ENCODE results near the gene MDP1.
A peak's percentile ranks its signal among the peaks of the same experiment; 100 is the strongest.

The MDP1 gene

DNA sequence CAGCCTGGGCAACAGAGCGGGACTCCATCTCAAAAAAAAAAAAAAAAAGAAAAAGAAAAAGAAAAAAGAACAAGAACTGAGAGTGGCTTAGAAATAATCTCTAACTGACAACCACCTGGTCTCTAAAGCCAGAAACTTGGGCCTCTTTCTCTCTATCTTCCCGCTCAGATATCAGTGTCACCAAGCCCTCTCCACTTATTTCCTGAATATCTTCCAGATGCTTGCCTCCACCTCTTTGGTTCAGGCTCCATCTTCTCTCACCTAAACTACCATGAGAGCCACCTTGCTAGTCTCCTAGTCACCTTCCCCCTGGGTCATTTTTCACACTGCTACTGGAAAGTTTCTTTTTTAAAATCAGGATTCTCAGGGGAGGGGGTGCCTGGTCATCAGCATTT is 18.8 kb downstream of the MDP1 start:
- no peak for DNase-seq (ENCODE audit: low read depth)

DNA sequence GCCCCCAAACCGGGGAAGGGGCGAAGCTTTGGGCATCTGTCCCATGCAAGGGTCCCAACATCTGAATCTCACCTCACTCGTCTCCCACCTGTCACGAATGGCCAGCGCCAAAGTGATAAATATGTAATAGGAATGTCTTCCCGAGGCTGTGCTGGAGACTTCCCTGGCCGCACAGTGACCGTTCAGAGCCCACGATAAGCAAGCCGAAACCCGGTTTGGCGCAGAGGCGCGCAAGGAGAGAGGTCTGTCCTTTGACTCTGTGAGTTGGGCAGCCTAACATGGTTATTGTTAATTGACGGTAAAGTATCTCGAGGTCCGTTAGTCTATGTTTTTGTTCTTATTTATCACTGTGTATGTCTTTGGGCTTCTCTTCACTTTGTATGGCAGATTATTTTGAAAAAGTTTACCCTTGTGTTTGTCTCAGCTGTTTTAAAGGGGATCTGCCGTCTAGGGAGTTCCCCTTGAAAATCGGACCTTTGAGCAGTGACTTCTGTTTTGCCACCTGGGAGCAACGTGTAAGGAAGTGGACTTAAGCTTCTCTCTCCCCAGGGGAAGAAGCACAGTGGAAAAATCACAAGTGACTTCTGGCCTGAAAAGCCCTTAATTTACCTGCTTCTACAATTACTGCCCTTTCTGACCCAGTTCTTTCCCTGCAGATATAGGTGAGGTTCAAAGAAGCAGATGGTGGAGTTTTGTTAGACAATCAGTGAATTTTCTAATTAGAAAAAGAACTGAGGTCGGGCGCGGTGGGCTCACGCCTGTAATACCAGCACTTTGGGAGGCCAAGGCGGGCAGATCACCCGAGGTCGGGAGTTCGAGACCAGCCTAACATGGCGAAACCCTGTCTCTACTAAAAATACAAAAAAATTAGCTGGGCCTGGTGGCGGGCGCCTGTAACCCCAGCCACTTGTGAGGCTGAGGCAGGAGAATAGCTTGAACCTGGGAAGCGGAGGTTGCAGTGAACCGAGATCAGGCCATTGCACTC is 19.5 kb downstream of the MDP1 start:
- no peak for DNase-seq (ENCODE audit: low read depth)

DNA sequence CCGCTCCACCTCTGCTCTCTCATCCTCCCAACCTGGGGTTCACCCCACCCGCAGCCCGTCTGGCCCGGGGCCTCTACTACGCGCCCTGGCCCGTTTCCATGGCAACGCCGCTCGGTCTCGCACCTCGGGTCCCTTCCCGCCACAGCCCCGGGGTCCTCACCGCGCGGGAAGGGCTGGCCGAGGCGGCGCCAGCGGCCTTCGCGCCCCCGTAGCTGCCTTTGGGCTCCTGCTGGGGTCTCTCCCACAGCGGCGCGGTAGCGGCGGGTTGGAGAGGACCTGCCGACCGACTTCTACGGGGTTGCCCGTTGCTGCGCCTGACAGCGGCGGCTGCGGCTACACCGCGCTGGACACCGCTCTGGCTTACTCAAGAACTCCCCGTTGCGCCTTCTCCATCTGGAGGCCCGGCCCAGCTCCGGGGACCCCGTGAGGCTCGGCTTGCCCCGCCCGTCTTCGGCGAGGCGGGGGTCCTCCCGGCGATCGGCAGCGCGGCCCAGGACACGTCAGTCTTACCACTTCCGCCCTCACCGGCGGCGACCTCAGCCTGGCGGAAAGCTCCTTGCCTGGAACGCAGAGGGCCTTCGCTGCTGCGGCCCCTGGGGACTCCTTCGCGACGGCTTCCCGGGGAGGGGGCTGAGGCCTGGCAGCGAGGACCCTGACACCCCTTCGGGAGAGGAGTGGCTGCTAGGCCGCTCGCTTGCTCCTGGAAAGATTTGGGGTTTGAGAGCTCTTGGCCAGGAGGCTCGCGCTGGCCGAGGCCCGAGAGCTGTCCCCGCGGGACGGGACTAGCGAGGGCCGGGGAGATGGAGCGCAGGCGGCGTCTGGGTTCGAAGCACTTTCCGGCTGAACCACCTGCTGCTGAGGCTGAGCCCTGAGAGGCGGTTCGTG is 20.4 kb downstream of the MDP1 start, which contains the start of gene TM9SF1:
Gene TM9SF1 (minus strand): TSS at position 256 of the 885 bp plus-strand sequence. CDS start 422 bp downstream, outside the sequence.
- DNase-seq (ENCODE audit: low read depth): peak; percentile 75

DNA sequence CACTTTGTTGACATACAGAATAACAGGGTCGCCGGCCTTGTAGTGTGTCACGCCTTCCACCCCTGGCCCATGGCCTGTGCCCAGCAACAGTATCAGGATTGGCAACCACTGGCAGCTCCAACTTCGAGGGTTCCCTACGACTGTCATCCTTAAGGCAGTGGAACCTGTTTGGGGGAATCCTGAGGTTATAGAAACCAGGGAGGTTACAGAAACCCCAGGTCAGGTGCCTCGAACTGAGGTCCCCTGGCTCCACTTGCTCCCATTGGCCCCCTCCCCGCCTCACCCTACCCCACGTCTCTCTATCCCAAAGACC is 21.0 kb downstream of the MDP1 start:
- DNase-seq (ENCODE audit: low read depth): no peak

DNA sequence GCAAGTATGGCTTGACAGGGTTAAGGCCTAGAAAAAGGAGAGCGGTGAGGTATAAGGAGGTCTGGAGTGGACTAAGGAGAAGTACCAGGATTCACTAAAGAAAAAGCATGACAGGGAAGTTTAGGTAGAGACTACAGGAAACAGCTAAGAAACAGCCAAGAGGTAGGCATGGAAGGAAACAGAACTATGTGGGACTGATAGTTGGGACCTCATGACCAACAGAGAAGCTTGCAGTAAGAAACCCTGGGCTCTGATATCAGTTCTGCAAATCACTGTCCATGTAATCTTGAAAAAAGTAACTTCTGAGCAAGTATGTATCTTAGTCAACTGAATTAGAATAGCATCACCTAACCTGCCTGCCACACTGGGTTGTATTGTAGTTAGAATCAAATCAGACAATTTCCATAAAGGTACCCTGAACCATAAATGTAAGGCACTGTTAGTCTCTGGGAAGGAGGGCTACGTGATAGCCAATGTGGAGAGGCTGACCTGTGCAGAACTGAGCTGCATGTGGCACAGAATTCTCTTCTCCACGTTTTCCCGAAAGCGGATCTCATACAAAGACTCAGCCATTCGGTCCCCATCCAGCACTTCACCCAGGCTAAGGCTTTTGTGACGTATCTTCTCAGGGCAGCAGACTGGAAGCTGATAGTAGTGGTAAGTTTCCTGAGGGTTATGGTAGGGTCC is 21.5 kb downstream of the MDP1 start:
- no peak for DNase-seq (ENCODE audit: low read depth)

DNA sequence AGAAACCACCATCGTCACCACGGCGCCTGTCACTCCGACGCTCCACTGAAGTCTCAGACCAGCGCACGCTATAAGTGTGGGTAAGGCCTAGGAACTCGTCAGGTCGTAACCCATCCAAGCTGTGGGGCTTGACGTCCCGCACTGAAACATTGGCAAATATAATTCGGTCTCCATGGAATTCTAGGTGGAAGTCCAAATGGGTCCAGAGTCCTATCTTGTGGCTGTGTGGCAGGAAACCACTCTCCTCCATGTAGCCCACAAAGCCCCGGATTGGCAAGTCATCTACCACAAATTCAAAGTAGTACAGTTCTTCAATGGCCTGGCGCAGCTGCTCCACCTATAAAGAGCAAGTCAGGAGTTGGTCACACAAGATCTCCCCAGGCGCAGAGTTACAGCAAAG is 22.9 kb downstream of the MDP1 start:
- DNase-seq (ENCODE audit: low read depth): no peak

DNA sequence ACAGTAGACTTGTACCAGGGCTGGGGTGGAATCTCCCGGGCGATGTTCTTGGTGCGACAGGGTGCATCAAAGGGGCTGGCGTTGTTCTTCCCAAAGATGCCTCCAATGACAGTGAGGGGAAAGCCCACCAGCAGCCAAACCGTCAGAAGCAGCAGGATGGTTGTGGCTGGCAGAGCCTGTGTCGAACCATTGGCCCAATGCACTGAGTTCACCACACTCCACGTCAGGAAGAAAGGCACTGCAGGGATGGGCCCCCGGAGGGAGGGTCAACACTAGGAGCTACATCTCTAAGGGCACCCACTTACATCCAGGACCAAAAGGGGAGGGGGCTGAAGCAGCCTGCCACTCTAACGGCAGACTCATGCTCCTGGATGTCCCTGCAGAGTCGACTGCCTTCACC is 25.4 kb downstream of the MDP1 start:
- DNase-seq (ENCODE audit: low read depth): no peak

DNA sequence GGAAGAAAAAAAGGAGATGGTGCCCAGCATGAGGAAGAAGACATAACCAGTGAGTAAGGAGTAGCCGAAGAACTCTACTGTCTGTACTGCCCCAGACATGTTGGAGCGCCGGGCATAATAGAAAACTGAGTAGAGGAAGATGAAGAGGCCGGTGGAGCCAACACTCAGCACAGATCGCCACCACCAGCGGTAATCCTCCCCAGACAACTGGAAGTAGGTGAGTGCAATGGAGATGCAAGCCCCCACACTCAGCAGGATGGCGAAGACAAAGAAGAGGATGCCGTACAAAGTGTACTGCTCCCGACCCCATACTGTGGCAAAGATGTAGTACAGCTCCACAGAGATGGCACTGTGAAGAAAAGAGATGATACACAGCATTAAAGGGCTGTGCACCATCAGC is 26.4 kb downstream of the MDP1 start:
- DNase-seq (ENCODE audit: low read depth): no peak

DNA sequence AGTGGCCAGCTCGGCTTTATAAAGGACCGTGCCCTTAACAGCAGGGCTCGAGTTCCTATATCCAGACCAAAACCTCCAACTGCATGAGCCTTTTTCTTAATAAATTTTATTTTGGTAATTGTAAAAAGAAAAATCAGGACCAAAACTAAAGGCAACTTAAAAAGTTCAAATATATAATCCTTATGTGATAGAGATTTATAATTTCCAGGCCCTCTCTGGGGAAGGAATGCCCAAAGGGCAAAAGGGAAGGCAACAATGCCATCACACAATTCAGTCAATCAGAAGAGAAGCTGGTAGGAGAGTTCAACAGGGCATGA is 26.8 kb downstream of the MDP1 start:
- DNase-seq (ENCODE audit: low read depth): no peak

DNA sequence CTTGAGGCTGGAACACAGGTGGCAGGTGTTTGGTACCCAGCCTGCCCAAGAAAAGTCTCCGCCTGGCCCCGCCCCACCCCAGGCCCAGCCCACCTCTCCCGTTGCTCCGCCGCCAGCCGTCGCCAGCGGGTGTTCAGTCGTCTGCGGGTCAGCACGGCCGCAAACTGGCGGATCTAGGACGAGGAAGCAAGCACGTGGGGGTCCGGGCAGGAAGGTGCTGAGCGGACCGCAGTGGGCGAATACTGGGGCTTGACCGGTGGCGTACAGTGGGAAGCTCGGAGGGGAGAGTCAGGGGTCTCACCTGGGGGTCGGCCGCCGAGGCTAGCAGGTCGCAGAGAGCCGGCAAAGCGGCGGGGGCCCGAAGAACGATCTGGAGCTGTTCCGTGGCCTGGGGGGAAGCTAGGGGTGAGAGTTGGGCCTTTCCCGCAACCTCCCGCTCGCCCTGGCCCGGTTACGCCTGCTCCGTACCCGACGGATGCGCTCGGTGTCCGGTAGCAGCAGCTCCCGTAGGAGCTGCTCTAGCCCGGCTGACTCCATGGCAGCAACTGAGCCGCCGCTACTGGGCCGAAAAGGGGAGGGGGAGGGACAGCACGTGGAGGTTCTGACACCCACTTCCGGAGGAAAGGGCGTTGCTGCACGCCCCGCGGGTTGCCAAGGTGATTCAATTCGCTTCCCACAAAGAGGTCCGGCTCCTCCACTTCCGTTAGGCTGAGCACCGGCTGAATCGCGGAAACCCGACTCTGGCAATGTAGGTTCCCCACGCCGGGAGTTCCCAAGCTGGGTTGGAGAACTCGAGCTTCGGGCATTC is 27.4 kb downstream of the MDP1 start, which contains the start of gene IPO4:
Gene IPO4 (minus strand): TSS at position 566 of the 808 bp plus-strand sequence. CDS start 29 bp downstream, at position 537.
- peak; percentile 92 for DNase-seq (ENCODE audit: low read depth)

DNA sequence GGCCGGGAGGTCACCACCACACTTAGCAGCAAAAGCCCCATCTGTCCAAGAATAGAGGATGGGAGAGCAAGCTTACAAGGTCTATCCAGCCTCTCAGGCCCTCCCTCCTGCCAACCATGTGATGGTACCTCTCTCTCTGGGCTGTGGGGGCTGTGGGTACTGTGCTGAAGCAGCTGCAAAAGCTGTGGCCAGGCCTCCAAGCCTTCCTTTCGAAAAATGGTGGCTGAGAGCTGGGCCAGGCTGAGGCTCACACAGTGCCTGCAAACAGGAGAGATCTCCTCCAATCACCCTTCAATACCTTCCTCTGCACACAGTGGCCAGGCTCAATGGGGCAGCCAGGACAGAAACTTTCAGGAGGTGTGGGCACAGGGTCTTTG is 28.3 kb downstream of the MDP1 start:
- DNase-seq (ENCODE audit: low read depth): no peak

DNA sequence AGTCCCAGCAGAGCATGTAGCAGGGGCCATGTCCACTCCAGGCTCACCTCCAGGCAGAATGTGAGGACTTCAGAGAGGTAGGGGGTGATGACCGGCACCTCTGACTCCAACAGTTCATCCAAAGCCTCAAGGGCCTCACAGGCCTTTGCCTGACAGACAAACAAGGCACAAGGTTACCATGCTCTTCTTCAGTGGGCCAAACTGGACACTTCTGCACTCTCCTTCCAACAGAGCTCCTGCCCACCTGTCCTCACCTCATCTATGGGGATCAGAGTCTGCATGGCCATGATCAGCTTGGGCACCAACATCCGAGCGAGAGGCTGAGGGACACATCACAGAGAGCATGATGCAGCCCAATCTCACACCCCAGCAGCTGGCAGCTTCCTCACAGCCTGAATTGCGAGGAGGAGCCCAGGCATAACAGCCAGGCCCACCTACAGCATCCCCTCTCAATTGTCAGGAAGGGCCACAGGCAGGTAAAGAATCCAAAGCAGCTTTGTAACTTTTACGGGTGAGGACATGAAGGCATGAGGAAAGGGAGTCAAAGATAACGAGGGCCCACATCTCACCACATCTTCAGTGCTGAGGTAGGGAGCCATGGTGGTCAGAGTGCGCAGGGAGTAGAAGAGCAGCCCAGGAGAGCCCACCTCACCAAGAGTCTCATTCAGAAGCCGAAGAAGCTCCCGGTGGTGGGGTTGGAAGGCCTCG is 28.9 kb downstream of the MDP1 start:
- DNase-seq (ENCODE audit: low read depth): no peak

DNA sequence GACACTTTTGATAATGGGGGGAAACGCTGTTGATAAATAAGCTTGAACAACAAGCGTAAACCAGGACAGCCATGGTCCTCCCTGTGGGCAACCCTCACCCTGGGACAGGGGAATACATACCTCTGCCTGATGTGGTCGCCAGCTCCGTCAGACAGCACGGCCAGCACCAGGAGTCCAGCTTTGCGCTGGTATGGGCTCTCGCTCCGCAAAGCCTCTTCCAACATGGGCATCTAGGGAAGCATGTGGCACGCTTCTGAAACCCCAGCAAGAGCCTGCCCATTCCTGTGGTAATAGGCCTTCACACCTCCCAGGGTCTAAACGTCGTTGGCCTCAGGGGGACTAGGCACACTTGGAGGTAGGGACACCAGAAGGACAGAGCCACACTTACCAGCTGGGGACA is 30.1 kb downstream of the MDP1 start:
- DNase-seq (ENCODE audit: low read depth): no peak

DNA sequence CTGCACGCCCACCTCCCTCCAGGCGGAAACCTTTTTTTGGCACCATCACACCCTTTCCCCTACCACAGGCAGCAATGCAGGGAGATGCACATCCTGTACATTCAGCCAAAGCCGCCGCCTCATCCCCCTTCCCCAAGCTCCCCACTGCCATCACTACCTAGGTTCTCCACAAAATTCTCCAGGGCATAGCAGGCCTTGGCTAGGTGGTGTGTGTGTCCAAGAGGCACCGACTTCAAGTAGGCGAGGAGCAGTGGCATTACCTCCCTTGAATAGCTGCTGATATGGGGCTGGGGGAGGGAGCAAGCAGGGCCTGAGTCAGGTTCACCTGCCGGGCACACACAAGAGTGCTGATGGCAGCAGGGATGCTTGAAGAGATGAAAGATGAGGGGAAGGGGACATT is 30.8 kb downstream of the MDP1 start:
- no peak for DNase-seq (ENCODE audit: low read depth)

DNA sequence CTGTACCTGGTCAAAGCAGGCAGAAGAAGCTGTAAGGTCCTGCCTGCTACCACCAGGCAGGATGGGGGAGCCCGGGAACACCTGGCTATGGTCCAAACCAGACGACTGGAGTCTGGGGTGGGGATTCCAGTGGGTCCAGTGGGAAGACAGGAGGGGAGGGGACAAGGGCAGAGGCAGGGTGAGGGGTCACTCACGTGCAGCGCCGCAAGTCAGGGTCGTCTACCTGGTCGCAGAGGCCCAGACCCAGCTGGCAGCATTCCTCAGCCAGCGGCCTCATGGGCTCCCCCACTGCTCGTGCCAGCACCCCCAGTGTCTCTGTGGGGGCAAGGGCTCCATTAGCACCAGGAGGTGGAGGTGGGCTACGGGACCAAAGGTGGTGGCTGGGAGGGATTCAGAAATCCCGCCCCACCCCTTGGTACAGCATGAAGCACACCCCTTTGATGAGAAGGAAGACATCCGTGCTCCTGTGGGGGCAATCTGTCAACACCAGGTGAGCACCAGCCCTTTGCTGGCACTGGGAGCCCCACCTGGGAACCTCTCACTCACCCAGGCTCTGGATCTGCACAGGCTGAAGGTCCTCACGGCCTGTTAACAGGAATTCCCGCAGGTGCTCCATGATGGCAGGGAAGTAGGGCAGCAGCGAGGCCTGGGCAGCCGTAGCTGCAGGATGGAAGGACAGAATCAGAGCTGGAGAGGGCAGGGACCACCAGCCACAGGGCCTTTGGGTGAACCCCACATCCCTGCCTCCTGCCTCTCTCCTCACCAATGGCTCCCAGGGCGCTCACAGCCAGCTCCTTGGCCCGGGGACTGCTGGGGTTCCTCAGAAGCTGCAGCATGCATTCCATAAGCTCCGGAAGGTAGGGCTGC is 31.5 kb downstream of the MDP1 start:
- DNase-seq (ENCODE audit: low read depth): no peak

DNA sequence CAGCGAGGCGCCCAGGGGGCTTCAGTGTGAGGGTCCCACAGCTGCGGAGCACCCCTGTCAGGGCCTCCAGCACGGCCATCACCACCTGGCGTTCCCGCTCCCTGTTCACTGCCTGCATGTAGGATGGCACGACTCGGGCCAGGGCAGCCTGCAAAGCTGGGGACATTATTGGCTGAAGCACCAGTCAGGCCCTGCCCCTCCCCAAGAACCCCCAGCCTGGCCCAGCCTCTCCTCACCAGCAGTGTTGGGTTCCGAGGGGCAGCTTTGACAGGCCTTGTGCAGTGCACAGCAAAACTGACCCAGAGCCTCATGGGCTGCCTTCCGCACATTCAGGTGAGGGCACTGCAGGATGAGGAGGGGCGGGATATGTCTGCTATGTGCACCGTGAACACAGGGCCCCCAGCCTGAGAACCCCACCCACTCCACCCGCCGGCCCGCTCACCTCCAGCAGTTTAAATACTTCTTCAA is 32.8 kb downstream of the MDP1 start:
- no peak for DNase-seq (ENCODE audit: low read depth)

DNA sequence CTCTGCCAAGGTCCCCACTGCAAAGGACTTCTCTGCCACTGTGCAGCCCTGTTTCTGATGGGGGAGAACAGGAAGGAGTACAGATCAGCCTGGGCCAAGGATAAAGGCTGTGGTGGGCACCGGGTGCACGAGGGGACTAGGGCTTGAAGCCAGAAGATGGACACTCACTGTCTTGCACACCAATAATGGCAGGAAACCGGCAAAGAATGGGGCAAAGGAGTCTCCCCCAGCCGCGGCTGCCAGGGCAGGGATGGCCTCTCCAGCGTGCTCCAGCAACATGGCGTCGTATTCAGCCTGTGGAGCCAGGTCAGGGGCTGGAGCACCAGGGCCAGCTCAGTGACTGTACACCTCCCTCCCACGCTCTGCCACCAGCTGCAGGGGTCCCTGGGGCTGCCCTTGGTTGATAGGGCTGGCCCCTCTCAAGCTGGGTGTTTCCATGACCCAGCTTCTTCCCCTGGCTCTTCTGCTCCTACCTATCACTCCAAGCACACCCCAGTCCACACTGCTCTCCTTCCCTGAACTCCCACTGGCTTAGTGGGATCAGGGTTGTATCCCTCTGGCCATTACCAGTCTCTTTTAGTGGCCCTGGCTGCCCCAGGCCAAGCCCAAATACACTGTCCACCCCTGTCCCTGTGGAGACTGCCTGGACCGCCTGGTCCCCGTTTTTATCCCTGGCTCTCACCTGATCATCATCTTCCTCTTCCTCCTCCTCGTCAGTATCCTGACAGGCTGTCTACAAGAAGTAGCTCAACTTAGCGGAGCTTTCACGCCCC is 33.6 kb downstream of the MDP1 start:
- no peak for DNase-seq (ENCODE audit: low read depth)

DNA sequence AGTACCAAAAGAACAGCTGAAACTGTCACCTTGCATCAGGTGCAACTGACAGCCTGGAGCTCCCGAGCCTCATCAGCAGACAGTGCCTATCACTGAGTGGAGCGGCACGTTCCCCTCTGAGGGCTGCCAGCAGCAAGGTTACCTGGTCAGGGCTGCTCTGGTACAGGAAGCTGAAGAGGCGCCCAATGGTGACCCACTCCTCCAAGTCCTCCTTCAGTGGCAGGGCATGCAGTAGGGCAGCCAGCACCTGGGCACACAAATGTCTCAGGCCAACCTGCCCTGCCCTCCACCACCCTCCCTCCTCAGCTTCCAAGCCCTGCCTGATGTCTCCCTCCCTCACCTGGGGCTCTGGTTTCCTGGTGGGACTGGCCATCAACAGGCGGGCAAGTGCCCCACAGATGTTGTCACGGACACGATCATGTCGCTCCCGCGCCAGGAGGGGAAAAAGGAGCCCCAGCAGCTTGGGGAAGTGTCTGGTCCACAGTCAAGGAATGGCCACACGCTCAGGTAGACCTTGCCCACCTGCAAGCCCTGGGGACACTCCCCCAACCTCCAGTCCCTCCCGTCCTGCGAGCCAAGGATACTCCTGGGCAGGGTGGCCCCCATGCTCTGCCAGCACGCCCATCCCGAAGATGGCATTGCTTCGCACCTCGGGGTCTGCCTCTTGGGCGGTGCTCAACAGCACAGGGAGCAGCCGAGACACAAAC is 34.3 kb downstream of the MDP1 start:
- no peak for DNase-seq (ENCODE audit: low read depth)
